Right ventricle myocardium inferior (tissue), 1 donor: ENCODE measurements around the gene DKK3. TPM values are rescaled to one million over a fixed set of nuclear protein-coding genes. Genes with fewer than 3 reads are reported as not detected.
A peak's percentile ranks its signal among the peaks of the same experiment; 100 is the strongest.

Experiments used
- ATAC-seq: fragments of 200-7000 bp; cut with Tn5 transposase; one replicate; pipeline ENCODE4 v1.9.1; 2020; ENCODE audit warnings: mild to moderate bottlenecking, moderate library complexity
- DNase-seq: peaks from one replicate; pipeline ENCODE4 v3.0.0; 2021; ENCODE audit errors: missing footprints
- intact Hi-C: fragments of 100-400 bp; cut with DNase I; formaldehyde crosslinking; loops from one replicate; pipeline ENCODE4 v1.11.0; 2022
- total RNA-seq: library from RNA; stranded (reverse); fragmentation: NEBNext Ultra II Directional; extraction: Animal tissue kit (Norgen Biotek cat#: 25700); gene quantifications from one replicate; pipeline ENCODE4 v1.2.1, GENCODE V29; 2021
- donor health status: DM: no; HTN: yes; CAD: no; lungs with severe emphysema.

The DKK3 gene
- total RNA-seq, 1 donor from 2014 or later = 515 TPM

DNA sequence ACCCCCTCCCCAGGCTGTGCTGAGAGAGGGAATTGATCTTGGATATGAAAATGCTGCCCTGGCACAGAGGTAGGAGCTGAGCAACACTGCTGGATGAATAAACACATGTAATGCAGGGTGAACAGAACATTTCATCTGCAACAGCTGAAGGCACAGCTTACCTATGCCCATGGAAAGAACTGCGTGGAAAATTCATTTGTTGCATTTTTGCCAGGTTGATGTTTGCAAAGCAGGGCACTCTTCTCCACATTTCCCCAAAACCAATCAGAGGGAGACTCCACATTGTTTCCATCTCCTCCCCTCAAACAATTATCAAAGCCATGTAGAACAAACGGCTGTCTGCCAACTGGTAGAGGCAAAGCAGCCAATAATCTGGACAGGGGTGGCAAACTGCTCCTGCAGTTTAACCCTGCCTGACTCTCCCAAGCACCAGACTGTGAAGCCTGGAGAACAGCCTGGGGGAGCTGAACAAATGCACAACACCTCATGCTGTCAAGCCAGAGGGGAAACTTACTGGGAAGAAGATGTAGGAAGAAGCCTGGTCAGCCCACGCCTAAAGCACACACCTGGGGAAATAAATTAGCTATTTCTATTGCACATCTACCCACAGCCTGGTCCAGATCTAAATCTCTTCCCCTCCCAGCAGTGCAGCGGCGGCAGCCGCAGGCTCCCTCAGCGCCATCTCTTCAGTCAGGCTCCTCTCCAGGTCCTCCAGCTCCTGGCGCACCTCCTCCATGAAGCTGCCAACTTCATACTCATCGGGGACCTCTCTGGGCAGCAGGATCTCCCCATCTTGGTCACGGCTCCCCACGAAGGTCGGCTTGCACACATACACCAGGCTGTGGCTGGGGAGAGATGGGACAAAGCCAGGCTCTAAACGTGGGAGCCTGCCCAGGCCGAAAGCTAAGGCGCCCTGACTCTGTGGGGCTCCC lies 44.3 kb downstream of the DKK3 start:
- DNase-seq (no peak), ATAC-seq (peak; percentile 63)

DNA sequence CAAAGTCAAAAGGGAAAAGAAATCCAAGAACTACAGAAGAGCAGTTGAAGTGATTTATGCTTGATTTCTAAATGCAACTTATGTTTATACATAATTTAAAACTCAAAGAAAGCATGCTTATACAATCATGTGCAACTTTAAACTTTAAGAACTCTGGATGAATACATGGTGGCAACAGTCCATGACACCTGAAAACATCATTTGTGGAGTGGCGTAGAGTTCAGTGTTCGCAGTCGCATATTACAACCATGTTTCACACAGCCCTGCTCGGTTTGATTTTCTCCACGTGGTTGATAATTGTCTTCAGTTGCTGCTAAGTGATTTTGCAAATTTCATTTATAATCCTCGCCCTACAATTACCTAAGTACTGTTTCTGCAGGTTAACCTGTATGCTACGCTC lies 45.4 kb downstream of the DKK3 start:
- ATAC-seq (no peak), DNase-seq (no peak)

More for the DNA sequence above, 44.3 kb downstream of the DKK3 start:
- intact Hi-C loops = no loop called here

DNA sequence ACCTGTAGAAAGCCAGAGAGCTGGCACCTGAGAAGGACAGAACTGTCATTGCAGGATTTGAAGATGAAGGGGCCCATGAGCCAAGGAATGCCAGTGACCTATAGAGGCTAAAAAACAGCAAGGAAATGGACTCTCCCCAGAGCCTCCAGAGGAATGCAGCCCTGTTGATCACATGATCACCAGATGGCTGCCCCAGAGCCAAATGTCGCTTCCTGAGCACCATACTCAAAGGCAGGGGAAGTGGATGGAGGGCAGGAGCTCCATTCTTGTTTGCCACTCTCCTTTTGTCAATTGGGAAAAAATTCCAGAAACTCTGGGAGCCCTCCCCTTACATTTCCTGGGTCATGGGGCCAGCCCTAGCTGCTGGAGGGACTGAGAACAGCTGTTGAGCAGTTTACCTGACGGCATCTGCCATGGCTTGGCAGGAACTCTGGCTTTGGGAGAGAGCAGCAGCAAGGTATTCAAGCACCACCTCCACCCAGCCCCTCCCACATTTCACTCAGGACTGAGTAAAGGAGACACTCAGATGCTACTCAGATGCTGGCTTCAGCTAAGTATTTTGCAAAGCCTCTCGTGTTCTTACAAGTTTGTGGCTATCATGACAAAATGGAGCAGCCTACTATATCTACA lies 46.9 kb downstream of the DKK3 start:
- no peak for ATAC-seq
- intact Hi-C loops = no loop called here
- no peak for DNase-seq

More for the DNA sequence above, 45.4 kb downstream of the DKK3 start:
- intact Hi-C loops = no loop called here

DNA sequence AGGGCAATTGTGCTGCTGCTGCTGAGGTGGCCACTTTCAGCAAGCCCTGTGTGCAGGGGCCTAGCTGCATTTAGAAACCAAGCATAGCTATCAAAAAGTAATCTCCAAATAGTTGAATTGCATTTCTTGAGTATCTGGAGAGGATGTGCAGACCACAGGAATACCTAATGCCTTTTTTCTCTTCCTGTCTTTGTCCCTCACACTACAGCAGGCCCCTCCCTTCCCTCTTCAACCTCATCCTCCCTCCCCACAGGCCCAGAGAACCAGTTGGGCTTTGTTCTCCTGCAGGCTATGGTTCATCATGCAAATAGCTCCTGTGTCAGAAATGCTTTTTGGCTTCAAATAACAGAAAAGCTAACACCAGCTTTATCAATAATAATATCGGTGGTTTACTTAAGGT lies 47.7 kb downstream of the DKK3 start:
- DNase-seq = no peak
- ATAC-seq = no peak
- intact Hi-C loops = no loop called here

DNA sequence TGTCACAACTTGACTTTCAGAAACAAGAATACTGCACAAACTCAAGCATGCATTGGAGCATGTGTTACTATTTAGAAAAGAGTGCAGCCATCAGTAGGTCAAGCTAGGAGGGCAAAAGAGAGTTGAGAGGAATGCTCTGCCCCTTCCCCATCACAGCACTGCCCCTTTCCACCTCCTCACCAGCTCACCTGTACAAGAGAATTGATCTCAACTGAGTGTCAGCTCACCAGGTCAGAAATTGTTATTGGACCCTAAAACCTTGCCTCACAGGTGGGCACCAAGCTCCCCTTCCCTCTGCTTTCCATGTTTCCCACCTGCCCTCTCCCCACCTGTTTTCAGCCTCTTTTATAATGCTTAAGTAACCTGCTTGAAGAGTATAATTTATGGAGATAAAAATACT lies 48.8 kb downstream of the DKK3 start:
- intact Hi-C loops = no loop called here
- ATAC-seq (no peak), DNase-seq (no peak)

DNA sequence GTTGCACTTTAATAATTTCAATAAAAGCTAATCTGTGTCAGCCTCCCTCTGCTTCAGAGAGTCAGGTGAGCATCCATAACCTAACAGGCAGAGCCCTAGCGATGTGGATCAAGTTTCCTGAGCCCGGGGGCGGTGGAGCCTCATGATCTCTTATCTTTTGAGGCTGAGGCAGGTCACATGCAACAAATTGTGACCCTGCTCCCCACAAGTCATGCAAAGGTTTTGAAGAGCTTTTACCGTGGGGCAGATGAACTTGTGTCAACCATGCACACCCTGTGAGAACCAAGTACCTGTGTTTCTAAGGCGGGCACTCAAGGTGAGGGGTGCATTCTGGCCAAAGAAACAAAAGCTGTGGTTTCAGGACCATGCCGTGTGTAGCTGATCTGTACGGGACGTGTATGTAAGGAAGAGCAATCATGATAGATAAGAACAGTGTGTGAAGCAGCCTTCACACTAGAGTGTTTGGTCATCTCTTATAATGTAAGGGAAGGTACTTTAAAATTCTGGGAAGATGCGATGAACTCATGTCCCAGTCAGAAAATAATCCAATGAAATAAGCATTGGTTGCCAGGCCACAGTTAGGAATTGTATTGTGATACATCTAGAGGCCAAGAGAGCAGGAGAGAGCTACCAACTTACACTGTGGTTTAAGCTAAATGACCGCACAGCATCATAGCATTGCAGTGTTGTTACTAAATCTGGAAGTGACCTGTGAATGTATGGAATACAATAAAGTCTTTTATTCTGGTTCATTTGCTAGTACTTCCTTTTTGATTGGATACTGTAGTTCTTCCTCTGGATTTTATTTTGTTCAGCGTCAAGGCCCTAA lies 49.8 kb downstream of the DKK3 start:
- DNase-seq (no peak), ATAC-seq (no peak)
- intact Hi-C loops = no loop called here

DNA sequence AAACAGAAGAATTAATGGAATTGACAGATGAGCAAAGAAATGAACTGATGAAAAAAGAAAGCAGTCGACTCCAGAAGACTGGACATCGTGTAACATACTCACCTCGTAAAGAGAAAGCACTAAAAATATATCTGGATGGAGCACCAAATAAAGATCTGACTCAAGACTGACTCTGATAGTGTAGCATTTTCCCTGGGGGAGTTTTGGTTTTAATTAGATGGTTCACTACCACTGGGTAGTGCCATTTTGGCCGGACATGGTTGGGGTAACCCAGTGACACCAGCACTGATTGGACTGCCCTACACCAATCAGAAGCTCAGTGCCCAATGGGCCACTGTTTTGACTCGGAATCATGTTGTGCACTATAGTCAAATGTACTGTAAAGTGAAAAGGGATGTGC lies 52.4 kb downstream of the DKK3 start:
- DNase-seq = no peak
- intact Hi-C loops = no loop called here
- ATAC-seq = no peak

DNA sequence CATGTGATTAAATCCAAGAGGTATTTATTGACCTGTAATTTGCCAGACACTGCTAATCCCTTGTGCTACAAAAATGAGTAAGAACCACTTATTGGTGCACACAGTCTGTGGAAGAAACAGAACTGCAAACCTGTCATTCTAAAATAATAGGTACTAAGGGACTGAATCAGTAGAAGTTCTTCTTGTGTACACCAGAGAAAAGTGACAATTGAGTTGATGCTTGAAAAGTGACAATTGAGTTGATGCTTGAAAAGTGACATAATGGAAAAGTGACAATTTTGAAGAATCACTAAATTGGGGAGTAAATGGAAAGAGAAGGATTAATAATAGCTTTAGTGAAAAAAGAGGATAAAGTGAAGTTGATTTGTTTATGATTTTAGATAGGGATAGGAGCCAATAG lies 56.4 kb downstream of the DKK3 start:
- DNase-seq = no peak
- intact Hi-C loops = no loop called here
- ATAC-seq = no peak

DNA sequence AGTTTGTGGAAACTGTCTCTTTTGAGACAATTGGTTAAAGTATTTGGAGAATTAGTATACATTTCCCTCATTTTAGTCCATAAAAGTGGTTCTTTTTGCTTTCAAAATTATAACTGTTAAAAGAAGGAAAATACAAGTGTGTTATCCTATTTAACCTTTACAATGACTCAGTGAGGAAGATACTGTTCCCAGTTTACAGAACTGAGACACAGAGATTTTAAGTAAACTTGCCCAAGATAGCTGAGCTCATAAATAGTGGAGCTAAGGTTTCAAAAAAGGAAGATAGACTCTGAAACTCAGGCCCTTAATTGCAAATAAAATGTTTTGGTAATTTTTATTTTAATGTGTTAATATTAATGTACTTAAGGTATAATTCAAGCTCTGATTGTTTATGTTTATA lies 58.9 kb downstream of the DKK3 start:
- ATAC-seq = no peak
- intact Hi-C loops = no loop called here
- no peak for DNase-seq

DNA sequence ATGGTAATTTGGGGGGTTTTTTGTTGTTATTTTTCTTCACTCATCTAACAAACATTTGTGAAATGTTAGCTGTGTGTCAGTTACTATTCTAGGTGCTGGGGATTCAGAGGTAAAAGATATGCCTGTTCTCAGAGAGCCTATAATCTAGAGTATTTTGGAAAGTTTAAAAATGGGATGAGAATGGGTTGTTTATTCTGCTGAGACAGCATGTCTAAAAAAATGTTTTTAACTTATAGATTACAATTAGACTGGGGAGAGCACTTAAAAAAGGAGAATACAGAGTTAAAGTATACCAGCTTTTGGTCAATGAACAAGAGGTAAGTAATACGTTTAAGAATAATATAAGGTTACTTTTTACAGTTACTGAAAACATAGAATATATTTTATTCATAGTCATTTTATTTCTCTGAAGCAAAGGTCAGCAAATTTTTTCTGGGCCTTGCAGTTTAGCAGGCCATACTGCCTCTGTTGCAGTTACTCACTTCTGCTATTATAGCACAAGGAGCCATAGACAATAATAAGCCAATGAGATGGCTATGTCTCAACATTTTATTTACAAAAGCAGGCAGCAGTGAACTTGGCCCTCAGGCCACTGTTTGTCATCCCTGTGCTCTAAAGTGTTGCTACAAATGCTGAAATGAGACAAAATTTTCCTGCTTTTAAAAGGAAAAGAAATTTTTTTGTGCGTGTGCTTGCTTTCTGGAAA lies 60.0 kb downstream of the DKK3 start:
- no peak for ATAC-seq

DNA sequence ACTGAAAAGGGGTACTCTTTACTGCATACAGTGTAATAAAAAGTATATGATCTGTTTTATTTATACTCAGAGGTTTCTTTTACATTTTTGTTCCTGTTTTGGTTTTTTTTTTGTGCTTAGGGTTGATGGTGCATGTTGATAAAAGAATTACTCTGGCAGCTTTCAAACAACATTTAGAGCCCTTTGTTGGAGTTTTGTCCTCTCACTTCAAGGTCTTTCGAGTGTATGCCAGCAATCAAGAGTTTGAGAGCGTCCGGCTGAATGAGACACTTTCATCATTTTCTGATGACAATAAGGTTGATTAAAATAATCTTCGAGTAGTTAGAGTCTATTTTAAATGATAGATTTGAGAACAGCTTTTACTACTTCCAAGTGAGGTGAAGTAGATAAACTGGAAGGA lies 60.6 kb downstream of the DKK3 start:
- intact Hi-C loops = no loop called here
- ATAC-seq (no peak), DNase-seq (no peak)

More for the DNA sequence above, 60.0 kb downstream of the DKK3 start:
- DNase-seq = no peak
- intact Hi-C loops = no loop called here

DNA sequence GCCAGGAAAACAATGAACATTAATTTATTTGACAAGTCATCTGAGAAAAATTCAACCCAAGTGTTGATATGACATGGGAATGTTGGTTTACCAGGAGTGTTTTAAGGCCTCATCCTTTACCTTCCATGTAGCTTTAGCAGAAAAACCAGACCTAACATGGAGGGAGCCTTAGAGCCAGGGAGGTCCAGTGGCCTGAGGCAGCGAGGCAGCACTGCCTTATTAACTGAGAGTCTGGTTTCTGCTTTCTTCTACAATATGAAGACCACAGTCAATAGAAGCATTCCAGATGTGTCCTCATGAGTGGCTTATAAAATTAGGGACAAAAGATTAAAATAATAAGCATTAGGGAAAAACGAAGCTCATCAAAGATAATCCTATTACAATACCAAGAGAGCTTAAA lies 61.5 kb downstream of the DKK3 start:
- intact Hi-C loops = no loop called here
- DNase-seq (no peak), ATAC-seq (no peak)

DNA sequence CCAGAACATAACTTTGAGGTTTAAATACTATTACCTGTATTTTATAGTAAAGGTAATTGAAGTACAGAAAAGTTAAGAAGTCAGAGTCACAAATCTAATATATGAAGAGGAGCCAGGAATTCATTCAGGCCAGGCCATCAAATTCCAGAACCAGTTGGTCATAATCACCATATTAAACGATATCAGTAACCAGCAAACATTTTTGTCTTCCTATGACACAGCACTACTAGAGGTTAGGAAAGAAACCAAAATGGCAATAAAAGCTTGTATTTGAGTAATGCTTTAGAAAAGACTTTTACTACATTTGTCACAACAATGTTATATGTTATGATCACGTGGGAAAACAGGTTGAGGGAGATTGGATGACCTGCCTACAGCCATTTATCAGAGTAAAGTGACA lies 62.2 kb downstream of the DKK3 start:
- DNase-seq (no peak), ATAC-seq (no peak)
- intact Hi-C loops = no loop called here

DNA sequence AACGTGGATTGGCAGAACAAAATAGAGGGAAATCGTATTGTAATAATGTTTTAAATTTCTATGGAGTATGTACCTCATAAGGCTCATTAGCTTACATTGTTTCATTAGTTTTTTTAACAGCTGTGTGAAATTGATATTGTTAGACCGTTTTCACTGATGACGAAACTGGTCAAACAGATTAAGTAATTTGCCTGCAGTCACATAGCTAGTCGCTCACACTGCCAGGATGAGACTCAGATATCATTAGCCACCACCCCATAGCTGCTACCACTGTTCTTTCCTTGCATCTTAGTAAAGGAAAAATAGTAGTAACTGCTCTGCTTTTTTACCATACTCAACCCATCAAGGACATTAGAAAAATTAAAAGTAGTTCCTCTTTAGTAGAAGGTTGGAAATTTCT lies 64.0 kb downstream of the DKK3 start:
- DNase-seq (no peak), ATAC-seq (no peak)
- intact Hi-C loops = no loop called here

DNA sequence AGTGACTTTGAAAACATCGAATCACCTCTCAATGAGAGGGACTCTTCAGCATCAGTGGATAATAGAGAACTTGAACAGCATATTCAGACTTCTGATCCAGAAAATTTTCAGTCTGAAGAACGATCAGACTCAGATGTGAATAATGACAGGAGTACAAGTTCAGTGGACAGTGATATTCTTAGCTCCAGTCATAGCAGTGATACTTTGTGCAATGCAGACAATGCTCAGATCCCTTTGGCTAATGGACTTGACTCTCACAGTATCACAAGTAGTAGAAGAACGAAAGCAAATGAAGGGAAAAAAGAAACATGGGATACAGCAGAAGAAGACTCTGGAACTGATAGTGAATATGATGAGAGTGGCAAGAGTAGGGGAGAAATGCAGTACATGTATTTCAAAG lies 65.8 kb downstream of the DKK3 start:
- intact Hi-C loops = no loop called here
- ATAC-seq (no peak), DNase-seq (no peak)

DNA sequence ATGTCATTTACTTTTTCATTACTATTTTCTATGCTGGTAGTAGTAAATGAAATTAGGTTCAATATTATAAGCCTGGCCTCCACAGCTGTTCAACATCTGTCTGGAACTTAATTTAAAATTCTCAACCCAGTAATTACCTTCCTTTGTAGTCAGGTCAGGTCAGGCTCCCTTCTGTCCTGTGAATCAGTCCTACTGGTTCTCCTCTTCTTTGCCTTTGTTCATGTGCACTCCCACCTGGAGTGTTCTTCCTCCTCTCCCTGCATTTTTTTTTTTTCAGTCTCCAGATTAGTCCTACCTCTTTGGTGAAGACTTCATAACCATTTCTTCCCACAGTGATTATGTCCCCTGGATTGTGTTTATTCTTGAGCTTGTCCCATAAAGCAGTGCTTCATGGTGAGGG lies 67.9 kb downstream of the DKK3 start:
- ATAC-seq (no peak), DNase-seq (no peak)
- intact Hi-C loops = no loop called here

DNA sequence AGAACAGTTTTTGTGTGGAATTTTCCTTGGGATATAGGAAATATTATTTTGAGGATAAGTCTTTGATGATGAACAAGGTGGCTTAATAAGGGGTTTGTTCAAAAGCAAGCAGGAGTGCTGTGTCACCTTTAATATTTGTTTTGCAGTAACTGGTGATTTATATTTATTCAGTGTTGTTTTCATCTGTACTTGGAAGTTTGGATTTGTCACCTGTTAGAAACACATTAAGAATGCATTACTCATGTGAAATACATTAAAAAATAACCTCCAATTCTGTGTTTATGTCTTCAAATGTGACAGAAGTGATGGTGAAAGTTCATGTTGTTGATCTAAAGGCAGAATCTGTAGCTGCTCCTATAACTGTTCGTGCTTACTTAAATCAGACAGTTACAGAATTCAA lies 70.5 kb downstream of the DKK3 start:
- no peak for ATAC-seq
- intact Hi-C loops = no loop called here

DNA sequence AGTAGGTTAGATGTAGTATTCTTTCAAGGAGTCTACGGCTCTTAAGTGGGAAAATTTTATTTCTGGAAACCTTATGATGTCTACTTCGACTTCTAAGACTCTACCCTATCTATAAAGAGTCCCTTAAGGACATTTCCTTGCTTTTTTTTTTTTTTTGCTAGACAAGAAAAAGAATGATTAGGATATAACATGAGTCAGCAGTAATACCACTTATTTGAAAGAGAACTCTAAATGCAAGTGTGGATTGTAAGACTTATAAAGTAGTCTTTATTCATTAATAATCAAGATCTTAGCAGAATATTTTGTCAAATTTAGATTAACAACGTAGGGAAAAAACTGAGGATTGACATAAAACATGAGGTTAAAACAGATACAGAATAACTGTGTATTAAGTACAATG lies 71.0 kb downstream of the DKK3 start:
- intact Hi-C loops = no loop called here
- DNase-seq (no peak), ATAC-seq (no peak)

More for the DNA sequence above, 70.5 kb downstream of the DKK3 start:
- no peak for DNase-seq

DNA sequence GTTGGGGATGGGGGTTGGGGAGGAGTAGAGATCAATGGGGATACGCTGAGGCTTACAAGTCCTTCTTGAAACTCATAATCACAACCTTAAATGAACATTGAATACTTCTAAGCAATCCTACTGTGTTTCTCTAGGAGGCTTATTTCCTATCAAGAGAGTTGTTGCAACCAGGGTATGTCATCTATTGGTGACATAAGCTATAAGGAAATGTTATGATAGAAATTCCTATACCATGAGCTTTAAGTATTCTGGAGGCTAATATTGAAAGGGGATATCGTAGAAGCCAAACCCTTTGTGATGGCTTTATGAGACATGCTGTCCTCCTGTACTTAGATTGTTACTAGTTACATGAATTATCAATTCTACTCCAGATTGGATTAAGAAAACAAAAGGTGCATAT lies 72.9 kb downstream of the DKK3 start:
- DNase-seq (no peak), ATAC-seq (no peak)
- intact Hi-C loops = no loop called here
